IMR-90 (cell line): ENCODE results near the gene RAB43. TPM values are rescaled to one million over a fixed set of nuclear protein-coding genes. Genes with fewer than 3 reads are reported as not detected.

Source experiments
- ATAC-seq: fragments of 200-7000 bp; cut with Tn5 transposase; 2 replicates; pipeline ENCODE4 v1.9.1; 2020; ENCODE audit warnings: low read depth, mild to moderate bottlenecking, moderate library complexity
- BruUV-seq: library from RNA; stranded (reverse); fragments of 400-500 nt; replicated peaks from 2 replicates; lab custom pipeline; 2021; lab: Mats Ljungman, UMichigan
- CTCF ChIA-PET: fragments of 300-600 bp; formaldehyde crosslinking; extraction: SDS; loops from one replicate; lab custom pipeline; 2021; ENCODE audit warnings: antibody characterized with exemption; lab: Yijun Ruan, JAX
- POLR2A ChIA-PET: fragments of 300-600 bp; sonication (Branson Sonifier 250); formaldehyde crosslinking; loops from one replicate; lab custom pipeline; 2022; ENCODE audit warnings: antibody characterized with exemption; ENCODE audit not compliant: unreplicated experiment; lab: Charles Lee
- DNase-seq: peaks from one replicate; pipeline ENCODE4 v3.0.0; 2013
- H2AFZ ChIP-seq: replicated peaks from 2 replicates; pipeline ENCODE3; 2013; ENCODE audit warnings: low read length, mild to moderate bottlenecking; ENCODE audit not compliant: poor library complexity
- H2AK5ac ChIP-seq: 2 replicates; pipeline ENCODE4 v1.6.1; 2013; ENCODE audit warnings: low read depth, low read length, inconsistent platforms
- H2AK9ac ChIP-seq: replicated peaks from 2 replicates; pipeline ENCODE3; 2013; ENCODE audit warnings: mild to moderate bottlenecking, low read depth, low read length, moderate library complexity; ENCODE audit not compliant: poor library complexity
- H2BK120ac ChIP-seq: 2 replicates; pipeline ENCODE4 v1.6.1; 2013; ENCODE audit warnings: low read depth, low read length, inconsistent platforms
- H2BK15ac ChIP-seq: 3 replicates; pipeline ENCODE4 v1.6.1; 2013; ENCODE audit warnings: low read depth, low read length, inconsistent platforms
- H2BK20ac ChIP-seq: 2 replicates; pipeline ENCODE4 v1.6.1; 2013; ENCODE audit warnings: low read depth, mild to moderate bottlenecking, inconsistent platforms, low read length, moderate library complexity
- H2BK5ac ChIP-seq: 2 replicates; pipeline ENCODE4 v1.6.1; 2013; ENCODE audit warnings: mild to moderate bottlenecking, low read depth, low read length, inconsistent platforms; ENCODE audit not compliant: poor library complexity, severe bottlenecking
- H3K14ac ChIP-seq: replicated peaks from 2 replicates; pipeline ENCODE4 v1.6.1; 2013; ENCODE audit warnings: low read depth, low read length, inconsistent platforms
- H3K18ac ChIP-seq: 2 replicates; pipeline ENCODE4 v1.6.1; 2013; ENCODE audit warnings: low read depth, low read length, control low read depth
- H3K23ac ChIP-seq: 2 replicates; pipeline ENCODE4 v1.6.1; 2013; ENCODE audit warnings: low read depth, low read length, inconsistent platforms
- H3K27ac ChIP-seq: 2 replicates; pipeline ENCODE4 v1.5.1; 2013; ENCODE audit warnings: mild to moderate bottlenecking, control low read depth, low read length; ENCODE audit not compliant: insufficient read depth
- H3K27me3 ChIP-seq: 2 replicates; pipeline ENCODE4 v1.6.1; 2013; ENCODE audit warnings: low read length; ENCODE audit not compliant: control insufficient read depth, insufficient read depth
- H3K36me3 ChIP-seq: 2 replicates; pipeline ENCODE4 v1.6.1; 2013; ENCODE audit warnings: low read length, mixed read lengths; ENCODE audit not compliant: control insufficient read depth, insufficient read depth
- H3K4ac ChIP-seq: 2 replicates; pipeline ENCODE4 v1.6.1; 2013; ENCODE audit warnings: low read depth, low read length, inconsistent platforms
- H3K4me1 ChIP-seq: 2 replicates; pipeline ENCODE4 v1.6.1; 2013; ENCODE audit warnings: low read length, mixed read lengths; ENCODE audit not compliant: control insufficient read depth, insufficient read depth
- H3K4me2 ChIP-seq: 2 replicates; pipeline ENCODE4 v1.6.1; 2013; ENCODE audit warnings: low read depth, mild to moderate bottlenecking, control low read depth, low read length, moderate library complexity
- H3K4me3 ChIP-seq: 2 replicates; pipeline ENCODE4 v1.5.1; 2013; ENCODE audit warnings: low read depth, mild to moderate bottlenecking, control low read depth, low read length, moderate library complexity; ENCODE audit not compliant: insufficient read depth
- H3K56ac ChIP-seq: 2 replicates; pipeline ENCODE4 v1.6.1; 2013; ENCODE audit warnings: low read length, inconsistent platforms; ENCODE audit not compliant: insufficient read depth; ENCODE audit errors: extremely low read depth
- H3K79me1 ChIP-seq, 2 experiments: 2 replicates each; pipeline ENCODE4 v1.6.1; 2013; ENCODE audit warnings: low read length in 2 of 2, inconsistent platforms in 1 of 2, low read depth in 1 of 2
- H3K9ac ChIP-seq: 2 replicates; pipeline ENCODE4 v1.6.1; 2013; ENCODE audit warnings: low read depth, low read length, control low read depth
- H3K9me1 ChIP-seq: 2 replicates; pipeline ENCODE4 v1.6.1; 2013; ENCODE audit warnings: low read length, inconsistent platforms; ENCODE audit not compliant: insufficient read depth
- H3K9me3 ChIP-seq: 2 replicates; pipeline ENCODE4 v1.6.1; 2013; ENCODE audit warnings: low read length; ENCODE audit not compliant: control insufficient read depth, insufficient read depth
- H4K20me1 ChIP-seq: 2 replicates; pipeline ENCODE4 v1.6.1; 2013; ENCODE audit warnings: low read length, inconsistent platforms; ENCODE audit not compliant: insufficient read depth
- H4K5ac ChIP-seq: 2 replicates; pipeline ENCODE4 v1.6.1; 2013; ENCODE audit warnings: mild to moderate bottlenecking, low read depth, low read length, control low read depth
- H4K8ac ChIP-seq, 2 experiments: 2 replicates each; pipeline ENCODE4 v1.6.1; 2013; ENCODE audit warnings: low read depth in 2 of 2, low read length in 2 of 2, control low read depth in 1 of 2, inconsistent platforms in 1 of 2
- H4K91ac ChIP-seq: 2 replicates; pipeline ENCODE4 v1.6.1; 2013; ENCODE audit warnings: low read depth, low read length, inconsistent platforms; ENCODE audit not compliant: insufficient read depth
- BHLHE40 ChIP-seq: fragments of 150-350 bp; IDR thresholded peaks from 2 replicates; pipeline ENCODE4 v1.6.1; 2016; ENCODE audit warnings: mild to moderate bottlenecking, low read depth, low read length
- MAFK ChIP-seq: IDR thresholded peaks from 2 replicates; pipeline ENCODE4 v1.6.1; 2012; ENCODE audit warnings: low read depth, low read length, improper control_type of control experiment
- RCOR1 ChIP-seq: IDR thresholded peaks from 2 replicates; pipeline ENCODE4 v1.6.1; 2012; ENCODE audit warnings: mild to moderate bottlenecking, low read length, improper control_type of control experiment; ENCODE audit not compliant: insufficient replicate concordance
- WGBS, 2 experiments: methylation state at CpG; one replicate each; pipeline versions ENCODE4 v1.1.5 to v1.1.7; 2013; ENCODE audit warnings: missing lambda C conversion rate in 2 of 2; ENCODE audit not compliant: insufficient read length in 1 of 2; ENCODE audit errors: extremely low coverage in 2 of 2; 5-methylcytosine and 5-hydroxymethylcytosine counted together
- dilution Hi-C: fragments of 300-500 bp; cut with HindIII; formaldehyde crosslinking; loops from one replicate; pipeline ENCODE4 v1.14.3; 2018; ENCODE audit warnings: low sequenced_read_pairs; ENCODE audit not compliant: unreplicated experiment
- in situ Hi-C: fragments of 300-500 bp; cut with MboI; formaldehyde crosslinking; loops from 3 replicates; pipeline ENCODE4 v1.14.3; 2019; ENCODE audit warnings: low sequenced_read_pairs, inconsistent platforms, mixed read lengths
- intact Hi-C: fragments of 100-400 bp; cut with micrococcal nuclease; formaldehyde crosslinking; loops from 2 replicates; pipeline ENCODE4 v1.10.0; 2022
- polyA plus RNA-seq, 3 experiments: library from polyadenylated mRNA; depleted of rRNA; stranded (reverse); fragments of >200 nt; gene quantifications; 2 replicates each; pipeline ENCODE4 v1.2.3, GENCODE V29; 2012; ENCODE audit warnings: low replicate concordance in 1 of 3
- total RNA-seq: library from RNA; depleted of rRNA; stranded (reverse); fragments of >200 nt; gene quantifications from 2 replicates; pipeline ENCODE4 v1.2.3, GENCODE V29; 2012
- TF ChIP-seq, protein P1 (sequence below): fragments of 150-350 bp; IDR thresholded peaks from 2 replicates; pipeline ENCODE4 v1.6.1; 2017; ENCODE audit warnings: mild to moderate bottlenecking, antibody characterized with exemption, low read length, low read depth

The RAB43 gene
- total and polyA plus RNA-seq, 2 of the 4 experiments (the other 2 are of a cell fraction) = 9.9 to 14.0 TPM

DNA sequence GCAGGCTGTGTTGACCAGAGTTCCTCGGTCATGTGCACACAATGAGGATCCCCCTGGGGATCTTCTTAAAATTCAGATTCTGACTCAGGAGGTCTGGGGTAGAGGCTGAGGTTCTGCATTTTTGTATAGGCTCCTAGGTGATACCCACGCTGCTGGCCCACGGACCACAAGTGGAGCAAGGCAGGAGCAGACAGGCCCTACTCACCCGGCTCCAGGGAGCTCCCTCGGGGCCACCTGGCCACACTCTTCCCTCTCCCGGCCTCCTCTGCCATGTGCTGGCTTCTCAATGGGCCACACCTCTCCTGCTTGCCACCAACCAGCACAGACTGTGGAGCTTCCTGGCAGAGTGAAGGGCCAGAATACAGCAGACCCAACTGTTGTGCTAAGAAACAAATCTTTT, 37.1 kb downstream of the RAB43 start:
- H2BK20ac ChIP-seq = no peak overlapping the region
- no peak overlapping the region for H3K14ac ChIP-seq
- H2AK9ac ChIP-seq = no peak overlapping the region
- H2BK5ac ChIP-seq = no peak overlapping the region
- in situ Hi-C loops (no loop called here), dilution Hi-C loops (no loop called here), intact Hi-C loops (no loop called here)
- no peak overlapping the region for H4K5ac ChIP-seq
- ChIA-PET POLR2A (interaction anchor here (0.6 kb wide), 1 partner anchor 22 kb away, joined by 7 read pairs; no protein-coding TSS in a partner anchor), CTCF (no interaction called here)
- H3K23ac ChIP-seq = no peak overlapping the region
- H2BK15ac ChIP-seq = no peak overlapping the region
- H3K18ac ChIP-seq = no peak overlapping the region
- TF ChIP-seq BHLHE40 = no peak
- TF ChIP-seq, protein P1, sequence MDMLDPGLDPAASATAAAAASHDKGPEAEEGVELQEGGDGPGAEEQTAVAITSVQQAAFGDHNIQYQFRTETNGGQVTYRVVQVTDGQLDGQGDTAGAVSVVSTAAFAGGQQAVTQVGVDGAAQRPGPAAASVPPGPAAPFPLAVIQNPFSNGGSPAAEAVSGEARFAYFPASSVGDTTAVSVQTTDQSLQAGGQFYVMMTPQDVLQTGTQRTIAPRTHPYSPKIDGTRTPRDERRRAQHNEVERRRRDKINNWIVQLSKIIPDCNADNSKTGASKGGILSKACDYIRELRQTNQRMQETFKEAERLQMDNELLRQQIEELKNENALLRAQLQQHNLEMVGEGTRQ = no peak
- no peak for TF ChIP-seq MAFK
- no peak for TF ChIP-seq RCOR1
- peaks cover 4% of the 10 kb centered on the region for H3K4me1 ChIP-seq
- H3K4me3 ChIP-seq = no peak overlapping the region
- no peaks in the 10 kb centered on the region for H3K27me3 ChIP-seq
- no CpG with 5 or more reads among the region's 6 CpGs for WGBS, 2 experiments
- H3K36me3 ChIP-seq = no peaks in the 10 kb centered on the region
- no peaks in the 10 kb centered on the region for H3K9me3 ChIP-seq
- no peaks in the 10 kb centered on the region for H3K9me1 ChIP-seq
- DNase-seq (no peak), ATAC-seq (no peak)
- H2AFZ ChIP-seq = no peak overlapping the region
- H3K4me2 ChIP-seq = no peak overlapping the region
- H4K20me1 ChIP-seq = no peaks in the 10 kb centered on the region
- no peak overlapping the region for H3K4ac ChIP-seq
- no peak overlapping the region for H2BK120ac ChIP-seq
- no peak overlapping the region for H3K56ac ChIP-seq
- no TSS peak for BruUV-seq
- no peaks in the 10 kb centered on the region for H3K79me1 ChIP-seq
- no peak overlapping the region for H4K91ac ChIP-seq
- H4K8ac ChIP-seq = no peak overlapping the region
- H2AK5ac ChIP-seq = no peak overlapping the region
- H3K27ac ChIP-seq = no peak overlapping the region
- H3K9ac ChIP-seq = no peak overlapping the region
